HCEC 1CT (cell line): ENCODE measurements around the gene EXOSC1.
"Not testable (repeated sequence)": the region's sequence is repeated elsewhere in the genome, so short reads cannot be mapped to it uniquely, and the experiment has no call there.

Experiments
- DNase-seq: peaks from one replicate; pipeline ENCODE4 v3.0.0-alpha.2; 2017

EXOSC1 gene

DNA sequence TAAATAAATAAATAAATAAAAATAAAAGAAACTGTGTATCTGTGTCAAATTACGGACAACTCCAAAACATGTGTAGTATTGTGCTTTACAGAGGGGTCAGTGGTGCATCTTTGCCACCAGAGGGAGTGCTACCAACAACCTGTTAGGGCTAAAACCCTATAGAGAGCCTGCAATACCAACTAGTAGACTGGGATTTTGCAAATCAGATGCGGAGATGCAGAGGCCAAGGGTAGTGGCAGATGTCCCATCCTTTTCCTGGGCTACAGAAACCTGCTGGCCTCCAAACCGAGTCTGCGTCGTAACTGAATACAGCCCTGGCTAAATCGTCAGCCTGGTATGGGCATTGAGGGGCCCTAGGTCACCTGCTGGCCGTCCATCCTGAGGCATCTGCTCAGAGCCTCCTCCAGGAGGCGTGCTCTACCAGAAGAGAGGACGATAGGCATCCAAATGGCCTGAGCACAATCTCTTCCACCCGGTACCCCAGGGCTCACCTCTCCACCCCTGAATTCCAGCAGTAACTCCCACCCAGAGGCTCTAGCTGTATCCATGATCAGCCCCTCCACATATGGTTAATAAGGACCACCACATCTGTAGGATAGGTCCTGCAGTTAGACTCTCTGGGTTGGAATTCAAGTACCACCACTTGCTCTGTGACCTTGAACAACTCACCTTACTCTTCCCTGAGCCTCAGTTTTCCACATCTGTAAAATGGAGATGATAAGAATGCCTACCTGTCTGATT lies 38.4 kb downstream of the EXOSC1 start:
- DNase-seq = peak; percentile 86

- DNase-seq = not testable (repeated sequence)
Measured at GRCh38 chr10:97406483-97406882, 39.3 kb downstream of the EXOSC1 start.

GRCh38 chr10:97406064-97406463 lies 39.7 kb downstream of the EXOSC1 start:
- no peak for DNase-seq

DNA sequence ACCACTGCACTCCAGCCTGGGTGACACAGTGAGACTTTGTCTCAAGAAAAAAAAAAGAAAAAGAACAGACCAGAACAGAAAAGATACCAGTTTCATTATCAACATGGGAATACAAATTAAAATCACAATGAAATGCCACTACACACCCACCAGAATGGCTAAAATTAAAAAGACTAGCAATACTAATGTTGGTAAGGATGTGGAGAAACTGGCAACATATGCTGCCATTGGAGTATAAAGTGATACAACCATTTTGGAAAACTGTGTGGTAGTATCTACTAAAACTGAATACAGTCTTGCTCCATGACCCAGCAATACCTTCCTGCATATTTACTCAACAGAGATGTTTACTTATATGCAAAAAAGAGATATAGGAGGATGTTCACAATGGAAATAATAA lies 41.8 kb downstream of the EXOSC1 start:
- no peak for DNase-seq

- no peak for DNase-seq
Measured at GRCh38 chr10:97401455-97401919, 44.3 kb downstream of the EXOSC1 start.

DNA sequence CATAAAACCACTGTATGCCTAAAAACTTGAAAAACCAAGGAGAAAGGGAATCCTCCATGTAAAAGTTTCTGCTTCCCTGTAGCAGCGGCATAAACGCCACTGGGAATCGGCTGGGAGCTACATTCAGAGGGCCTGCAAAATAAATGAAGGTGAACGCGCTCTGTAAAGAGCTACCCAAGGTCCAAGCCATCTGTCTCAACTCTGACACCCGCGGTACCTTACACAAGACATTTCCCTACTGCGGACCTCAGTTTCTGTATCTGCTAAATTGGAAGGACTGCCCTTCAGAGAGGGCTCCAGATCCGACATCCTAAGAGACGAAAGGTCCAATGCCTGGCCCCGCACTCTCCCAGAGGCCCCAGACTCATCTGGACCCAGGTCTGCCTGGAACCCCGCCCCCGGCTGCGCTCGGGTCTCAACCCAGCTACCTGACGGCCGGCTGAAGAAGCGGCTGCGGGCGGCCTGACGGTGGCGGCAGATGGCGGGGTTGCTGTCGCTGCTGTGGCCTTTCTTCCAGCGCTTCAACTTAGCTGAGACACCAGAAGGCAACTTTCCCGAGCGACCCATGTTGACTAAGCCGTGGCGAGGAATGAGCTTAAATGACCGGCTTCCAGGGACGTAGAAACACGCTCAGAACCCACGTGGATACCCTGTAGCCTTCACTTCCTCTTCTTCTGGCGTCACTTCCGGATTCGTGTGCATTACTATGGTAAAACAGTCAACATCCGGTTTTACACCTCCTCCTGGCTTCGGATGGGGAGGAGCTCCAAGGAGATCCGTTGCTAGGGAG lies 44.9 kb downstream of the EXOSC1 start, which contains the start of gene RRP12:
Gene RRP12, minus strand, starts transcription at position 676 of the 790 bp plus-strand sequence. Its CDS starts 109 bp downstream, at position 567.
- peak; percentile 97 for DNase-seq

DNA sequence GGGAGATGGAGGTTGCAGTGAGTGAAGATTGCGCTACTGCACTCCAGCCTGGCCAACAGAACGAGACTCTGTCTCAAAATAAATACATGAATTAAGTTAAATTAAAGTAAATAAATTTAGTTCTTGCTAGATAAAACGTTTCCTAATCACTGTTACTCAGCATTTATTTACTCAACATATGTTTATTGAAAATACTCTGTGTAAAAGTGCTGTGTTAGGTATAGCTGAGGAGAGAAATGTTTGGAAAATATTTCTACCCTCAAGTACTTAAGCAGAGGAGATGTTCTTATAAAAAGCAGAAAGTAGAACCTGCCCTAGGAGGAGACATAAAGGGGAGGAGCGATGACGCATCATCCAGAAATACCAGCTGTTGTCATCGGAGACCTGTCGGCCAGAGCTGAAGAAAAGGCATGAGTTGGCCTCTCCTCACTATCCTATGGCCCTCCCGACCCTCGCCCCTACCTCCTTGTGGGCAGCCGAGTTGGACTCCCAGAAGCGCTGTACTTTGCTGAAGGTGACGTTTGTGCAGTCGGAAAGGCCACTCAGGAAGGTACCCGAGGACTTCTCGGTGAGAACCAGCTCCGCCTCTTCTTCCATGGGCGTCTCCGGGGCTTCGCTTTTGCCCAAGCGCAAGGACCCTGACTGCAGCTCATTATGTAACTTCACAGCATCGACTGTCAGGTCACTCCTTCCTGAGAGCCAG lies 45.8 kb downstream of the EXOSC1 start:
- peak; percentile 65 for DNase-seq

GRCh38 chr10:97396056-97396455 lies 49.8 kb downstream of the EXOSC1 start:
- DNase-seq = no peak

DNA sequence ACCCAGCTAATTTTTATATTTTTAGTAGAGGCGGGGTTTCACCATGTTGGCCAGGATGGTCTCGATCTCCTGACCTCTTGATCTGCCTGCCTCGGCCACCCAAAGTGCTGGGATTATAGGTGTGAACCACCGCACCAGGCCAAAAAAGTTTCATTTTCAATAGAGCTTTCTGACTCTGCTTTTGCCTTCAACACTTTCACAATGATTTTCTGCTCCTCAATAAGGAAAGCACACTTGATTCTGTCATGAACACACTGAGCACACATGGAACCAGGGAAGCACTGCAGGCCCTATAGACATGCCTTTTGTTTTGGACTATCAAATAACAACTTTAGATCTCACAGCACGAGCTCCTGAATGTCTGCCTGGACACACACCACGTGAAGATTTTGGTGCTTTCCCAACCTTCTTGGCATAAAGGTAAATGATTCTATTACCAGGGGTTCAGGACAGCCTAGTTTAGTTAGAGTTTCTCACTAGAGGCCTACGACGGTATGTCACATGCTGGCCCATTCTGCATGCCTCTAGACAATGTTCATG lies 52.7 kb downstream of the EXOSC1 start:
- no peak for DNase-seq

DNA sequence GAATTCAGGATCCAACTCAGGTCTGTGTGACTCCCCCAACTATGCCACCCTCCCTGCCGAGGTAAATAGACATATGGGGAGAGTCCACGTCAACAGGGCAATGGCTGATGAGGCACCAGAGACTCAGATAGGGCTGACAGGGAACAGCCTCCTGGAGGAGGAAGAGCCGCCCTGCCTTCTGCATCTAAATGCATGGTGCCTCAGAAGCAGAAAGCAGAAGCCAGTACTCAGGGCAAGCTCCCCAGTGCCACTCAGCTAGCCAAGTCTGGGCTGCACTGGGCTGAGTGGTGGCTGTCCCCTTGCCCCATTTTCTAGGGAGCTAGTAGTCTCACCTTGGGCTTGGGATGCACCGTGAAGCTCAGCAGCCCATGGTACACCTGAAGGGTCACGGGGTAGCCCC lies 55.7 kb downstream of the EXOSC1 start:
- DNase-seq = no peak

- DNase-seq = no peak
Measured at GRCh38 chr10:97388152-97388551, 57.7 kb downstream of the EXOSC1 start.
